LNCaP clone FGC (cell line): ENCODE data around the gene KLK7.

Source experiments
- DNase-seq: peaks from one replicate; pipeline ENCODE4 v3.0.0-alpha.2; 2011; ENCODE audit warnings: low read depth
- H3K4me3 ChIP-seq: 2 replicates; pipeline ENCODE4 v1.5.1; 2011; ENCODE audit warnings: mild to moderate bottlenecking, low read depth, low read length, control low read depth
- CTCF ChIP-seq: IDR thresholded peaks from 2 replicates; pipeline ENCODE4 v1.5.1; 2012; ENCODE audit warnings: mild to moderate bottlenecking; ENCODE audit not compliant: control insufficient read depth, insufficient read depth; ENCODE audit errors: extremely low read depth

KLK7 gene

GRCh38 chr19:50980208-50980607 is 3.5 kb downstream of the KLK7 start:
- no peak overlapping the region for H3K4me3 ChIP-seq
- DNase-seq = no peak
- no peak for TF ChIP-seq CTCF

DNA sequence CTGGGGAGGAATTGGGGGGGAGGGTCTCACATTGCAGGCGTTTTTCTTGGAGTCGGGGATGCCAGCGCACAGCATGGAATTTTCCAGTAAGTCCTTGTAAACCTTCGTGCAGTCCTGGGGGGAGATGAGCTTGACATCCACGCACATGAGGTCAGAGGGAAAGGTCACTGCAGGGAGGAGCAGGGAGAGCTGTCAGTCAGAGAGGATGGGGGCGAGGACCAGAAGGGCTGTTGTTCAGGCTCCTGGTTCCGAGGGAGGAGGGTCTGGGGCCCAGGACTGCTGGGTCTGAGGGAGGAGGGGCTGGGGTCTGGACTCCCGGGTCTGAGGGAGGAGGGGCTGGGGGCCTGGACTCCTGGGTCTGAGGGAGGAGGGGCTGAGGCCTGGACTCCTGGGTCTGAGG is 4.0 kb downstream of the KLK7 start:
- no peak for TF ChIP-seq CTCF
- H3K4me3 ChIP-seq = no peak overlapping the region
- DNase-seq = no peak

- no peak for TF ChIP-seq CTCF
- H3K4me3 ChIP-seq = no peak overlapping the region
- no peak for DNase-seq
These were observed 4.8 kb downstream of the KLK7 start for GRCh38 chr19:50978772-50979390.

DNA sequence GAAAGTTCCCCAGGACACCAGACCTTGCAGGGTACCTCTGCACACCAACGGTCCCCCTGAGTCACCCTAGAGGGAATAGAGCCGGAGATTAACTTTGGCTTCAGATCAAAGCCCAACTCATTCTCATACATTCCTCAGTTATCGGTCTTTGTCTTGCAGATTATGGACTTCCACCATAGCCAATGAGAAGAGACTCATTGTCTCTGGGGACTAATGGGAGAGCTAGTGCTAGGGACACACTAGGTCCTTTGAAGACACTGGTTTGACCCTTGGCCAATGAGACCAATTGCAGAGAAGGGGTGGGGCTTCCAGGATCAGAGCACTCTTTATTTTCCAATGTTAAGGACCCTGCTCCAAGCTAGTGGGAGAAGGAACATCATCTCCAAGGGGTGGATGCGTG is 6.1 kb downstream of the KLK7 start:
- H3K4me3 ChIP-seq = no peak overlapping the region
- no peak for TF ChIP-seq CTCF
- no peak for DNase-seq

- peak; percentile 14 for DNase-seq
- no peak overlapping the region for H3K4me3 ChIP-seq
- TF ChIP-seq CTCF = no peak
These were observed 8.0 kb downstream of the KLK7 start for GRCh38 chr19:50975766-50976165.

DNA sequence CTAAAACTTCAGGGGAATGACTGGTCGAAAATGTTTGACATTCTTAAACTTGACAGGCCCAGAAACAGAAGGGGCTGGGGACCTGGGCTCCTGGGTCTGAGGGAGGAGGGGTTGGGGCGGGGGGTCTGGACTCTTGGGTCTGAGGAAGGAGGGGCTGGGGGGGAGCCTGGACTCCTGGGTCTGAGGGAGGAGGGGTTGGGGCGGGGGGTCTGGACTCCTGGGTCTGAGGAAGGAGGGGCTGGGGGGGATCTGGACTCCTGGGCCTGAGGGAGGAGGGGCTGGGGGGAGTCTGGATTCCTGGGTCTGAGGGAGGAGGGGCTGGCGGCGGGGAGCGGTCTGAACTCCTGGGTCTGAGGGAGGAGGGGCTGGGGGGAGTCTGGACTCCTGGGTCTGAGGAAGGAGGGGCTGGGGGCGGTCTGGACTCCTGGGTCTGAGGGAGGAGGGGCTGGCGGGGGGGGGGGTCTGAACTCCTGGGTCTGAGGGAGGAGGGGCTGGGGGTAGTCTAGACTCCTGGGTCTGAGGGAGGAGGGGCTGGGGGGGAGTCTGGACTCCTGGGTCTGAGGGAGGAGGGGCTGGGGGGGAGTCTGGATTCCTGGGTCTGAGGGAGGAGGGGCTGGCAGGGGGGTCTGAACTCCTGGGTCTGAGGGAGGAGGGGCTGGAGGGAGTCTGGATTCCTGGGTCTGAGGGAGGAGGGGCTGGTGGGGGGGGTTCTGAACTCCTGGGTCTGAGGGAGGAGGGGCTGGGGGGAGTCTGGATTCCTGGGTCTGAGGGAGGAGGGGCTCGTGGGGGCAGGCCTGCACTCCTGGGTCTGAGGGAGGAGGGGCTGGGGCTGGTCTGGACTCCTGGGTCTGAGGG is 8.8 kb downstream of the KLK7 start:
- TF ChIP-seq CTCF = no peak
- no peak overlapping the region for H3K4me3 ChIP-seq
- DNase-seq = no peak
